Left ventricle myocardium inferior (tissue), 1 donor: ENCODE measurements around the gene CRABP1. TPM values are rescaled to one million over a fixed set of nuclear protein-coding genes. Genes with fewer than 3 reads are reported as not detected.

Experiments
- DNase-seq: peaks from one replicate; pipeline ENCODE4 v3.0.0-alpha.2; 2020
- H3K27ac ChIP-seq: fragments of 200-600 bp; replicated peaks from 2 replicates; pipeline ENCODE4 v1.8.0; 2021
- H3K27me3 ChIP-seq: fragments of 200-600 bp; 2 replicates; pipeline ENCODE4 v1.8.0; 2021; ENCODE audit warnings: low read depth
- H3K36me3 ChIP-seq: fragments of 200-600 bp; 2 replicates; pipeline ENCODE4 v1.8.0; 2021
- H3K4me1 ChIP-seq: fragments of 200-600 bp; 2 replicates; pipeline ENCODE4 v1.8.0; 2021
- H3K4me3 ChIP-seq: fragments of 200-600 bp; 2 replicates; pipeline ENCODE4 v1.8.0; 2021; ENCODE audit warnings: mild to moderate bottlenecking, moderate library complexity
- H3K9me3 ChIP-seq: fragments of 200-600 bp; replicated peaks from 2 replicates; pipeline ENCODE4 v1.8.0; 2021
- CTCF ChIP-seq: fragments of 200-600 bp; IDR thresholded peaks from 2 replicates; pipeline ENCODE4 v1.8.0; 2021; ENCODE audit warnings: antibody characterized with exemption, mild to moderate bottlenecking, borderline replicate concordance
- intact Hi-C: fragments of 100-400 bp; cut with micrococcal nuclease; formaldehyde crosslinking; loops from one replicate; pipeline ENCODE4 v1.11.0; 2022
- total RNA-seq: library from RNA; stranded (reverse); fragmentation: NEBNext Ultra II Directional; extraction: Animal tissue kit (Norgen Biotek cat#: 25700); gene quantifications from one replicate; pipeline ENCODE4 v1.2.1, GENCODE V29; 2021
- donor health status: DM: no; HTN: yes; CAD: no; lungs with severe emphysema.

CRABP1 gene
- total RNA-seq, 1 donor from 2014 or later: not detected

DNA sequence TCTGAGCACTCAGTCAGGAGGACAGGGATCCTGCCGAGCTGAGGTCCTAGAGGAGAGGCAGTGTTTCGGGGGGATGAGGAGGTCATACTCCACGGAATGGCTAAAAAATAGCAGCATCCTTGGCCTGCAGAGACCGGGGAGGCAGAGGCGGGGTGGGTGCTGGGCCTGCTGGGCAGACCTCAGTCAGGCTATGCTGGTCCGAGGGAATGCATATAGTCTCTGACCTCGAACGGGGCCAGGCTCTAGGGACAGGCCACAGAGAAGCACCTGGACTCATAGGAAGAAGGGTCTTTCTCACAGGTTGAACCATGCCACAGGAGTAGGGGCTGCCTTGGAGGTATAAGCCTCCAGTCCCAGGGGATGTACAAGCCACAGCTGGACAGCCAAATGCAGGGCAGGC lies 26.8 kb upstream of the CRABP1 start:
- H3K4me3 ChIP-seq: no peak overlapping the region
- peaks cover 12% of the 10 kb centered on the region for H3K4me1 ChIP-seq
- DNase-seq: no peak
- no peaks in the 10 kb centered on the region for H3K9me3 ChIP-seq
- no peak for TF ChIP-seq CTCF
- intact Hi-C loops: no loop called here
- H3K27me3 ChIP-seq: peaks cover 23% of the 10 kb centered on the region
- H3K36me3 ChIP-seq: no peaks in the 10 kb centered on the region
- H3K27ac ChIP-seq: no peak overlapping the region

DNA sequence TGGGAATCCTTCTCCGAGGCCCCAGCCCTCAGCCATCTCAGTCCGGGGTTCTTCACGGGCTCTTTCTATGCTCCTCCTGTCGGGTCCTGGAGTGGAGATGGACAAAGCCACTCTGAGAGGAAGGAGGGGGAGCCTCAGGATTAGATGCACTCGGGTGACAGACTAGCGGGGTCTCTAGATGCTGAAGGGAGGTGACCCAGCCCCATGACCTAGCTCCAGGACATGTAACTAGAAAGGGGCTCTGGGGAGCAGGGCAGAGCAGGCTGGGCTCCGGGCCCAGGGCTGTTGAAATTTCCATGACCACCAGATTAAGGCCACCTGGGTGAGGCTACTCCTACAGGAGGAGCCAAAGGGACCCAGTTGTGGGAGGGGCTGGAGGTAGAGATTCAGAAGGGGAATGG lies 26.0 kb upstream of the CRABP1 start:
- Histone ChIP-seq H3K4me3 (no peak overlapping the region), H3K27ac (no peak overlapping the region), H3K4me1 (peaks cover 12% of the 10 kb centered on the region), H3K9me3 (no peaks in the 10 kb centered on the region), H3K27me3 (peaks cover 18% of the 10 kb centered on the region), H3K36me3 (no peaks in the 10 kb centered on the region)
- intact Hi-C loops: no loop called here
- DNase-seq: no peak
- TF ChIP-seq CTCF: no peak

DNA sequence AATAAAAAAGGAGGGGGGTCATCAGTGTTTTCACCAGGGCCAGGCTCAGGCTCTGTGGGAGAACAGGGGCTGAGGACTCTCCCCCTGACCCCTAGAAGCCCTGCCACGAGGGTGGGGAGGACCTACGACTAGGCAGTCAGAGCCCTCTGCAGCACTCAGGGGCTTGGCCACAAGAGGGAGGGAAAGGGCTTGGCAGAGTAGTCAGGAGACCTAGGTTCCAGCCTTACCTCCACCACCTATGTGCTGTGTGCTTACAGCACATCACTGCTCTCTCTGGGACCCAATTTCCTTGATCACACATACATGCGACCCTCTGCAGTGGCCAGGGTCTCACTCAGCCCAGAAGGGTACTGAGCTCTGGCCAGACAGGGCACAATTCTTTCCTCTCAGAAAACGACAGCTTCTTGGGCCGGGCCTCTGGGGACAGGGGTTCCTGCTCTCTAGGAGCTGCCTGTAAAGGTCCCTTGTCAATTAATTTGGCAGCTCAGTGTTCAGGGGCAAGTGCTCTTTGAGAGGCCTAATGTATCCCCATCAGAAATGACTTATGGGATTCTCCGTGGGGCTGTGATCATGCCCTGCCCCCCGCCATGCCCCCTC lies 24.4 kb upstream of the CRABP1 start:
- Histone ChIP-seq H3K4me1 (peaks cover 12% of the 10 kb centered on the region), H3K9me3 (no peaks in the 10 kb centered on the region), H3K27me3 (peaks cover 12% of the 10 kb centered on the region), H3K4me3 (no peak overlapping the region), H3K27ac (no peak overlapping the region), H3K36me3 (no peaks in the 10 kb centered on the region)
- TF ChIP-seq CTCF: no peak
- intact Hi-C loops: no loop called here
- no peak for DNase-seq

DNA sequence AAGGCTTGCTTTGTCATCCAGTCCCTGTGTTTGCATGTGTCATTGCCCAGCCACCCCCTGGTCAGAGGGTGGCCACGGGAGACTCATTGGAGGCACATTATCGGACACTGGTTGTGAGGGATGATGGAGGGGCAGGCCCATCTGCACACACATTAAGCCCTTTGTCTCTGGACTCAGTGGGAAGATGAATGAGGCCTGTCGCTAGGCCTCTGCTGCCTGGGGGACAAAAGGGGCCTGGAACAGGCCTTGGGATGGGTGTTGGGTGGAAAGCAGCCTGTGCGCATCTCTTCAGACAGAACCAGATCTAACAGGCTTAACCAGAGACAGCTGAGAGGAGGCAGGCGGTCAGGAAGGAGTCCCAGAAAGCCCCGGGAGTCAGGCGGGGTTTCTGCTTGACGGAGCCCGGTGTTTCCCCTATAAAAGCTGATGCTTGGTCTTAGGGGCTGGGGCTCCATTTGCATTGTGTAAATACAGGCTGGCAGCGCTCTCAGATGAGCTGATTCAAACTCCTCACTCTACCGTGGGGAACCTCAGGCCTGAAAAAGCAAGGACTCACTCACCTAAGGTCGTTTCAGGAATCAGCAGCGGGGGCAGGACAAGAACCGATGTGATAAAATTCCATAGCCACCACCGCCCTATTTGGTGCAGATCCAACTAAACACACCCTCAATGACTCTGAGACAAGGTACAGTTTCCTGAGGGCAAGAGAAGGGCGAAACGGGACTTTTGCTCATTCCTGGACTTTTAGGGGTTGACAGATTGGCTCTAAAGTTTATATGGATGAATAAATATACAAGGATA lies 23.7 kb upstream of the CRABP1 start:
- no peak for DNase-seq
- intact Hi-C loops: no loop called here
- no peak for TF ChIP-seq CTCF
- Histone ChIP-seq H3K36me3 (no peaks in the 10 kb centered on the region), H3K4me1 (peaks cover 12% of the 10 kb centered on the region), H3K4me3 (no peak overlapping the region), H3K27me3 (peaks cover 12% of the 10 kb centered on the region), H3K27ac (no peak overlapping the region), H3K9me3 (no peaks in the 10 kb centered on the region)

GRCh38 chr15:78317145-78317836 lies 22.9 kb upstream of the CRABP1 start:
- peaks cover 12% of the 10 kb centered on the region for H3K27me3 ChIP-seq
- intact Hi-C loops: no loop called here

More at GRCh38 chr15:78317145-78317836, 22.9 kb upstream of the CRABP1 start:
- no peak for TF ChIP-seq CTCF
- peaks cover 12% of the 10 kb centered on the region for H3K4me1 ChIP-seq
- no peak for DNase-seq
- H3K36me3 ChIP-seq: no peaks in the 10 kb centered on the region
- no peak overlapping the region for H3K27ac ChIP-seq
- H3K9me3 ChIP-seq: no peaks in the 10 kb centered on the region
- H3K4me3 ChIP-seq: no peak overlapping the region
